NOMO-1 treated with dmso at 0.1 percent for 144 hours (cell line): ENCODE results near the gene EI24.
"Not testable (repeated sequence)": the region's sequence is repeated elsewhere in the genome, so short reads cannot be mapped to it uniquely, and the experiment has no call there.

ENCODE experiments used
- DNase-seq: peaks from one replicate; lab custom pipeline; 2025; ENCODE audit not compliant: unreplicated experiment; lab: John Stamatoyannopoulos, UW

Gene EI24

DNA sequence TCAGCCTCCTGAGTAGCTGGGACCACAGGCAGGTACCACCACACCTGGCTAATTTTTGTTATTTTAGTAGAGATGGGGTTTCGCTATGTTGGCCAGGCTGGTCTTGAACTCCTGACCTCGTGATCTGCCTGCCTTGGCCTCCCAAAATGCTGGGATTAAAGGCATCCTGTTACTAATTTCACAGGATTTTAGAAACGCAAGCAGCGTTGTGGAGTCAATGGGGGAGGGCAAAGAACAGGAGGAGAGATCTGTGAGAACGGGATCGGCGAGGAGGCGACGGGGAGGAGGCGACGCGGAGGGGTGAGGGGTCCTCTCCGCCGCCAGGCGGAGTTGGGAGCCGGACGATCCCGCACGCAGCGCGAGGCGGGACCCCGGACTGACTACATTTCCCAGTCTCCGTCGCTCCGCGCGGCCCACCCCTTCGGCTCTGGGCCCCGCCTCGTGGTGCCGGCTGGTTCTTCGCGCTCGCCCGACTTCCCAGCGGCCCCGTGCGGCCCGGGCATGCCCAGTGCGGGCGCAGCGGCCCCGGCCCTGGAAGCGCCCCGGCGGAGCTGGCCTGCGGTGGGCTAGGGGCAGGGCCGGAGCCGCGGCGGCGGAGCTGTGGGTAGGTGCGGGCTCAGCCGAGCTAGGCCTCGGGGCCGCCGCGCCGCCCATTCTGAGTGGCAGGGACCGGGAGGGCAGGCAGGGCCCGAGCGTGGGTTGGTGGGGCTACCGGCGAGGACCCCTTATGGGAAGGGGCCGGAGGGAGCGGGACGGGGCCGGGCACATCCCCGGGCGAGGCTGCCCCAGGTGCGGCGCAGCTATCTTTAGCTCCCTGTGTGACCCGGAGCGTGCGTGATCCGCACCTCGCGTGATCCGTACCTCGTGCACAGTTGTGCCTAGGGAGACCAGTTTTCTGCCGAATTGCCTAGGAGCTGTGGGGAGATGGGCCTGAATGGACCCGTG, at the start of gene EI24:
TSS of gene EI24 (plus strand) at position 508 of the 945 bp plus-strand sequence. CDS start 3,051 bp downstream, outside the sequence.
- peak; percentile 80 for DNase-seq

DNA sequence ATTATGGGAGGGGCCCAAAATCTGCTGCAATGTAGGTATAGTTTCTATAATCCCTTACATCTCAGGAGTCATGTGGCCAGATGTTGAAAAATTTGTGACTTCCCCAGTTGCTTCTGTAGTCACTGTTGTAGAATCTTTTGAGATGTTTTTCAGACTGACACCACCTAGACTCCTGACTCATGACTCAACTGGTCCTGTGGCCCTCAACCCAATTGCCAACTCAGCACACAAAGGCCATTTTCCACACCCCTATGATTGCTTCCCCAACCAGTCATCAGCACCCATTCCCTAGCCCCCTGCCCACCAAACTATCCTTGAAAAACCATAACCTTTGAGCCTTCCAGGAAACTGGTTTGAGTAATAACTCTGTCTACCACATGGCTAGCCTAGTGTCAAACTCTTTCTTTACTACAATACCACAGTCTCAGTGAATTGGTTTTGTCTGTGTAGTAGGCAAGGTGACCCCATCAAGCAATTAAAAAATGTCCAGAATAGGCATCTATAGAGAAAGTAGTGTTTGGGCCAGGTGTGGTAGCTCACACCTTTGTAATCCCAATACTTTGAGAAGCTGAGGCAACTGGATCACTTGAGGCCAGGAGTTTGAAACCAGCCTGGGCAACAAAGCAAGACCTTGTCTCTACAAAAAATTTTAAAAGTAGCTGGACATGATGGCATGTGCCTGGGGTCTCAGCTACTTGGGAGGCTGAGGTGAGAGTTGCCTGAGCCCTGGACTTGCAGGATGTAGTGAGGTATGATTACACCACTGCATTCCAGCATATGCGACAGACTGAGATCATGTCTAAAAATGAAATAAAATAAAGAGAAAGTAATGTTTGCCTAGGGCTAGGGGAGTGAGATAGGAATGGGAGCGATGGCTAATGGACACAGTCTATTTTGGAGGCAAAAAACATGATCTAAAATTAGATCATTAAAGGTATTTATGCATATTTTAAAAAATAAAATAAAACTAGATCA, 49.1 kb upstream of the EI24 start:
- no peak for DNase-seq

DNA sequence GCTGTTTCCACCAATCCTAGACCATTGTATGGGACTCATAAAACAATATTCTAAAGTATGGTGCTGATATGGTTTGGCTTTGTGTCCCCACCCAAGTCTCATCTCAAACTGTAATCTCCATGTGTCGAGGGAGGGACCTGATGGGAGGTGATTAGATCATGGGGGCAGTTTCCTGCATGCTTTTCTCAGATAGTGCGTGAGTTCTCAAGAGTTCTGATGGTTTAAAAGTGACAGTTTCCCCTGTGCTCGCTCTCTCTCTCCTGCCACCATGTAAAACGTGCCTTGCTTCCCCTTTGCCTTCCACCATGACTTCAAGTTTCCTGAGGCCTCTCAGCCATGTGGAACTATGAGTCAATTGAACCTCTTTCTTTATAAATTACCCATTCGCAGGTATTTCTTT, 44.0 kb upstream of the EI24 start:
- no peak for DNase-seq

DNA sequence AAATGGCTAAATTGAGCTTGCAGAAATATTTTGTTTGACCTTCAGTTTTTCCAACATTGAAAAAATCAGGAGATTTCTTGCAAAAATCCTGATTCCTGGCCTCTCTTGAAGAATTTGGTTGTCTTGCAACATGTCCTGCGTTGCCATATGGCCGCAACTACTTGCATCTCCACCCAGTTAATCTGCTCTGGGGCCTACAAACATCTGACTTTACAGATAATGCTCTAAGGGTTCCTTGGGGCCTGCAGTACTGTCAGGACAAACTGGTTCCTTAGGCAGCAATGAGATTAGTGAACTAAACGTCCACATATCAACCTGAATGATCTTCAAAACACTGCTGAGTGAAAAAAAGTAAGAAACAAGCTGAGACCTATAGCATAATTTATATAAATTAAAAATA, 36.6 kb upstream of the EI24 start:
- no peak for DNase-seq

DNA sequence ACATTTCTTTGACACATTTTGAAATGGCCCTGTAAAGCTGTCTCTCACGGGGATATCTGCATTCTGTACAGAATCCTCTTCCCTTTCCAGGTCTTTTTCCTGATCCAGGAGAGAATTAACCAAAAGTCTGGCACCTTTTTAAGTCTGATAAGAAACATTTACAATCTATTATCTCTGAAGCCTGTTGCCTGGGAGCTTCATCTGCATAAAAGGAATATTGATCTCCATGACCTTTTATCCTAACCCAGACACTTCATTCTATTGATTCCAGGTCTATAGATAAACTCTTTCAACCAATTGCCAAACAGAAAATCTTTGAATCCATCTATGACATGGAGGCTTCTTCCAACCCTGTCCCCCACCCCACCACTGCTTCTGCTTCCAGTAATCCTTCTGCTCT, 33.7 kb upstream of the EI24 start:
- no peak for DNase-seq

DNA sequence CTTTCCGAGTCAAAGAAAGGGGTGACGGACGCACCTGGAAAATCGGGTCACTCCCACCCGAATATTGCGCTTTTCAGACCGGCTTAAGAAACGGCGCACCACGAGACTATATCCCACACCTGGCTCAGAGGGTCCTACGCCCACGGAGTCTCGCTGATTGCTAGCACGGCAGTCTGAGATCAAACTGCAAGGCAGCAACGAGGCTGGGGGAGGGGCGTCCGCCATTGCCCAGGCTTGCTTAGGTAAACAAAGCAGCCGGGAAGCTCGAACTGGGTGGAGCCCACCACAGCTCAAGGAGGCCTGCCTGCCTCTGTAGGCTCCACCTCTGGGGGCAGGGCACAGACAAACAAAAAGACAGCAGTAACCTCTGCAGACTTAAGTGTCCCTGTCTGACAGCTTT, 32.4 kb upstream of the EI24 start:
- not testable (repeated sequence) for DNase-seq

DNA sequence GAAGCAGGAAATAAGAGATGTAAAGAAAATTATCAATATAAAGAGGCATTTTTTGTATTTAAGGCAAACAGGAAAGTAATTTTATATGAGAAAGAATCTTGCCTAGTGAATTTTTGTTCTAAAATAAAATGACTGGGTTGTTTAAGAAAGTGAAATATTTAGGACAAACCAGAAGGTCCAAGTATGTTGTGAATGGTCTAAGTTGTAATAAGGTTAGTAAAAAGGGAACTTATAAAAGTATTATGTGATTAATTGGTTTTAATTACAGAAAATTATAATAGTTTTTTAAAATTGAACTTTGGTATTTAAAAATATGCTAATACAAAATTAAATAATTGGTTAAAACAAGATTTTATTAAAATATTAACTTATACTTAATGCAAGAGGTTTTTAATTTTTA, 26.6 kb upstream of the EI24 start:
- no peak for DNase-seq

DNA sequence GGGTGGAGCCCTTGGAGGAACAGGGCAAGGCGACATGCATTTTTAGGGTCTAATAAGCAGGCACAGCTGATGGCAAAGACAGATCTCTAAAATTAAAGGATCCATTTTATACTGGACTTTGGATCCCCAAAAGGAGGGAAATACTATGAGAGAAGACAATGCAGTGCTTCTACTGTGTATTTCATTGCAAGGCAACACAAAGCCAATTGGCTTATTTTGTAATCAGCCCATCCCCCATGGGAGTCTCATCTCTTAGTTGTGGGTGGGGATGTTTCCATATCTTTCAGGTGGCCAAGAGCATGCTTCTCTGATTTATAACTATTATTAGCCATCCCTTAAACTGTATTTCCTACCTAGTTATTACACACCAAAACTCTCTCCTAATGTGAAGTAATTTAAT, 18.5 kb upstream of the EI24 start:
- no peak for DNase-seq

DNA sequence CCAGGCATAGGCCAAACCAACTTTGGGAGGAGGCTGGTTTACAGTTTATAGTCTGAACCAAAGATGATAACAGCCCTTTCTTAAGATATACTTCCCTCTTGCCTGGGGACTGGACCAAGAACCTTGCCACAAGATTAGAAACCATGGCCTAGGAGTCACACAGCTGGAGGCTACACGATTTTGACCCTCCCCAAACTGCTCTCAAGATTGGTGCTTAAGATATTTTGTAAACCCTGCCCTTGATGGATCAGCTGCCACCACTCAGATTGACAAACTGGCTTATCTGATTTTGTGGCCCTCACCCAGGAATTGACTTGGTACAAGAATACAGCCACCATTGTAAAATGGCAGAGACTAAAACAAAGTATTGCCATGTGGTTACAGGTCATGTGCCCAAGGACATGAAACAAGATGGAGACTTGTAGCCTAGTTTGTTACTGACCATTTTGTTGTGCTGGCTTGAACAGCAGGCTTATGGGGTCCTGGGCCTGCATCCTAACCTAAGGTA, 17.4 kb upstream of the EI24 start:
- no peak for DNase-seq

DNA sequence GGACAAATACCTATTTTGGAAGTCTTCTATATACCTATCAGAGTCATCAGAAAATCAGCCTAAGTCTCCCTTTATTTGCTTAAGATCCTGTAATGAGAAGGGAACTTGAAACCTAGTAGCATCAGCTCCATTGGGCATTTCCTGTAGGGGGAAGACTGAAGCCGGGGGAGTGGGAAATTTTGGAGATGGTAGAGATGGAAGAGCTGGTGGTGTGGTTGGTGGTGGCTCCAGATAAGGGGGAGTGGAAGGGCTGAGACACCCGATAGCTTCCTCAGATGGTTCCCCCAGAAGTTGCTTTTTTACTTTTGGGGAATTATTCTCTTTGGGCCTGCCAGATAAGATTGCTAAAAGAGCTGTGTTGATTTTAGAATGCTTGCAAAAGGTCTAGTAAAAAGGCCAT, 16.4 kb upstream of the EI24 start:
- no peak for DNase-seq

DNA sequence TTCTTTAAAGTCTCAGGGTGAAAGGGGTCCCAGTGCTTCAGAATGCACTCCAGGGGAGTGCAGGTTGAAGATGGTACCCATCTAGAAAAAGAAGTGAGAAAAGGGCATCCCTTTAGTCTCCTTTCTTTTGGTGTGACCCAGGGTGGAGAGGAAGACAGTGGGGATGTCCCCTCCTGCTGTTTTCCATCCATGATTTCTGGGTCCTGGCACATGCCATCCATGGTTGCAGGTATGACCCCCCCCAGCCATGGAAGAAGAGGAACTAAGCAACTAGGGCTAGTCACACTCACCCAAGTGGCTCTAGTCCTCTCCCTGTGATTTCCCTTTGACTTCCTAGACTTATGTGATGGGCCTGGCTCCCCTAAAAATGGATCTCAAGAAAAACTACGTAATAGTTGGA, 15.9 kb upstream of the EI24 start:
- DNase-seq: no peak

DNA sequence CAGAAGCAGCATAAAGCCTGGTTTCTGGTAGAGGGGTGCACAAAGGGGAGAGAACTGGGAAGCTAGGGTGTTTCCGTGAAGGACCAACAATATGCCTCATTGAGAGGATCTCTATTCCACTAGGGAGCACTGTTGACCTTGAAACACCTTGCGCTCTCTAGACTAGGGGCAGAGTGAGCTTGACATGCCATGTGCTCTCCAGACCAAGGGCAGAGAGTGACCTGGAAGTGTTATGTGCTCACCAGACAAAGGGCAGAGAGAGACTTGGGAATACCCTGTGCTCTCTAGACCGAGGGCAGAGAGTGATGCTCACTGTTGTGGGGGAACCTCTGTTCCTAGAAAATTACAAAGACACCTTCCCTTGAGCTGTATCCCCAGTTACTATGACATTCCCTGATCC, 15.2 kb upstream of the EI24 start:
- DNase-seq: no peak

DNA sequence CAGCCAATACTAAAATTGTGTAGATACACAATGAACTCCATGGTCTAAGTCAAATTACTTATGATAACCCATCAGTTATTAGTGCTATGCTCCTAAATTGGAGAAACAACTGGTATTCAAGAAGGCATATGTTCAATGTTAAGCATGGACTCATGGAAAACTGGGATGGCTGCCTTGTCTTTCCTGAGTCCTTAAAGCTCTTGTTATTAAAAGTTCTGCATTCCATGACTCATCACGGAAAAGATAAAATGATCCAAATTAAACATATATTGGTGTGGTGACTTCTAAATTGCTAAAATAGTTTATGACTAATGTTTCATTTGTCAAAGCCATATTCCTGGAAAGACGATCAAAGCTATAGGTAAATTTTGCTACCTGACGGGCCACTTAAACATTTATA, 9.4 kb upstream of the EI24 start:
- DNase-seq: no peak

DNA sequence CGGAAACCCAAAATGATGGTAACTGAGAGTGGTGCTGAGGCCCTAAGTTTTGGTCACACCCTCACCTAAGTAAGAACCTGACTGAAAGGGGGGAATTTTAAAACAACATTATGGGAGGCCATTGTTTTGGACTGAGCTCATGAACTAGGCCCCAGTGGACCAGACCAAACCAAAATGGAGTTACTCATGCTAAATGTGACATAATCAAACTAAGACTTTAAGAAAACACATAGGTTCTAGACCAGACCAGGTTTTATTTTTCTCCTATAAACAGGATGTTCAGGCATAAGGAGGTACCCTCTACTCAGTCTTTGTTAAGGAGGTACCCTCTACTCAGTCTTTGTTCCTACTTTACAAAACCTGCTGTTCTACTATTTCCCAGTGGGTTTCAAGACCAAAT, 7.4 kb upstream of the EI24 start:
- DNase-seq: no peak

DNA sequence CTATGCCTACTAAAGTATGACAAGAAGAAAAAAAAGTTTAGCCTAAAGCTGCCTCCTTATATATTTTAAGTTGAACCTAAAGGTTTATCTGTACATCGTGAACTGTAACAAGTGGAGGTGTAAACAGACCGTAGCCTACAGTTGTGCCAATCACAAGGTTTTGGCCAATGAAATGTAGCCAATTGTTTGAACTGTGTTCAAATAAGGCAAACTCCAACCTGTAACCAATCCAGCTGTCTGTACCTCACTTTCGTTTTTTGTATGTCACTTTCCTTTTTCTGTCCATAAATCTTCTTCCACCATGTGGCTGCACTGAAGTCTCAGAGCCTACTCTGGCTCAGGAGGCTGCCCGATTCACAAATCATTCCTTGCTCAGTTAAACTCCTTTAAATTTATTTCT, 6.8 kb upstream of the EI24 start:
- no peak for DNase-seq

DNA sequence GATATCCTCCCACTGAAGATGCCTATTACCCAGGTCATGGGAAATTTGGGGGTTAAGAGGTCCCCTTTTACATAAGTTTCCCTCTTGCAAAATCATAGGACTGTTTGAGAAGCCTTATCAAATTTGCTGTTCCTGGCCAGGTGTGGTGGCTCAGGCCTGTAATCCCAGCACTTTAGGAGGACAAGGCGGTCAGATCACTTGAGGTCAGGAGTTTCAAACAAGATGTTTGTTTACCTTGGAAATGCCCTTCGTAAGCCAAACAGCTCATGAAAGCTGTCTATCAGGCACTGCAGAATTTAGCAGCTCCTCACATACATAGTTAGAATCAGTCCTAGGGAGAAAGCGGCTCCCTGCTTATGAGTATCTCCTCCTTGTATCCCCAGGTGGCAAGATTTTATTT, 4.9 kb upstream of the EI24 start:
- DNase-seq: no peak

DNA sequence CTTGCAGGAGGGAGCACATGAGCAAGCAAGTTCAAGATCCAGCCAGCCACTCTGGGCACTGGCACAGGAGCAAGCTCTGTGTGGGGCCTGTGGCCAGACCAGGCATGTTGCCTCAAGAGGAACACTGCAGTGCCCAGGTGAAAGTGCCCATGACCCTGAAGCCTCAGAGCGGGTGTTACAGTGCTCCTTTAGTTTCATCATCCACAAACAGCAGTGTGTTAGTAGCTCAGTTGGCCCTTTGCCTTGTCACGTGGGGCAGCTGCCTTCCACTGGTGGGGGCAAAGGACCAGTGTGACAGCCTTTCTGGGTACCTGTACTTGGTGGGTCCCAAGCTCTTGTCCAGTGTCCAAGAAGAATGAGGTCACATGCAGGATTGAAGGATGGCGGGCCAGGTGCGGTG, 3.0 kb upstream of the EI24 start:
- no peak for DNase-seq

DNA sequence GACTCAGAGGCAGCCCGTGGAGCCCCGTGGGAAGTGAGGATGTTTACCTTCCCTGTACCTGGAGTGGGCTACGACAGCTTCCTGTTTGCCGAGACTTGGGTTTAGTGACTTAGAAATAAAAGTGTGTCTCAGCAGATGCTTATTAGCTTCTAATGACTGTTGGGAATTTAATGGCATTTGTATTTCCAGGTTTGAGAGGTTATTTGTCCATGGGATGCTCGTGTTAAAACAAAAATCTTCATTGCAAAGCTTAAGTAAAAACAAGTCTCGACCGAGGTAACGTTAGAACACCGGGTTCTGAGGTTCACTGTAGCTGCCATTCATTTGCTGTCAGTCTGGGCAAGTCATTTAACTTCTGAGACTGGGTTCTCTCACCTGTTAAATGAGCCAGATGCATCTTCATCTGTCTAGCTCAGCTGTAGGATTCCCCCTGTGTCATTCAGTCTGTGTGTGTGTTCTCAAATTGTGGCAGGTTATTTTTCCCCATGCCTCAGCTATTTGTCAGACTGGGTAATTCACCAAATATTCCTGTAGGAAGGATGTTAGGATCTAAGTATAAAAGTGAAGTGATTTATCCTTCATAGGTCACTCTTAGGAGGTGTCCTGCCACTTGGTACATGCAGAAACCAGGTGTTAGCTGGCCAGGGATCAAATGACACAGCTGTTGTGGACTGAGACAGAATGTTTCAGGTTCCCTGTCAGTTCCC, 791 bp downstream of the EI24 start:
- DNase-seq: no peak

DNA sequence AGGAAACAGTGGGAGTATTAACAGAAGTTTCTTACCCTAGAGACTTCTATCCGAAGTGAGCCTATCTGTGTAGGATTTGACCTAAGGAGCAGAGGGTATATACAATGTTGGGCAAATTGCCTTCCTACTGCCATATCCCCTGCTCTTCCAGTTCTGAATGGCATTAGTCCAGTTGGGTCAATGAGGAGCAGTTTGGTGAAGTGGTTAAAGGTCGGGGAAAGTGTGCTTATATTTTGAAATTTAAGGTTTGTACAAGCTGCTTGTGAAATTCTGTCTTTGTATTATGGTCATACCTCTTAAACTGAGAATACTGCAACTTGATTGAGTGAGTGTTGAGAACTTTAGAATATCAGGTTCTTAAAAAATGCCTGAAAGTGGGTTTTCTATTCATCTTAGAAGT, 1.7 kb downstream of the EI24 start:
- no peak for DNase-seq

DNA sequence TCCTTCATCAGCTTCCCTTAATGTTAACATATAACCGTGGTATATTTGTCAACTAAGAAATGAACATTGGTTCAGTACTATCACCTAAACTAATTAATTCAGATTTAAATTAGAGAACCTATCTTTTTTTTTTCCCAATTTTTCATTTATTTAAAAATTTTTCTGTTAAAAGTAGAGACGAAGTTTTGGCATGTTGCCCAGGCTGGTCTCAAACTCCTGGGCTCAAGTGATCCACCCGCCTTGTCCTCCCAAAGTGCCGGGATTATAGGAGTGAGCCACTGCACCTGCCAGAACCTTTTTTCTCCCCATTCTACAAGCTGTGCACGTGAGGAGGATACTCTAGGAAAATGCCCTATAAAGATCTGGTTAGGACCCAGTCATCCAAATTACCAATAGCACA, 3.6 kb downstream of the EI24 start:
- no peak for DNase-seq

DNA sequence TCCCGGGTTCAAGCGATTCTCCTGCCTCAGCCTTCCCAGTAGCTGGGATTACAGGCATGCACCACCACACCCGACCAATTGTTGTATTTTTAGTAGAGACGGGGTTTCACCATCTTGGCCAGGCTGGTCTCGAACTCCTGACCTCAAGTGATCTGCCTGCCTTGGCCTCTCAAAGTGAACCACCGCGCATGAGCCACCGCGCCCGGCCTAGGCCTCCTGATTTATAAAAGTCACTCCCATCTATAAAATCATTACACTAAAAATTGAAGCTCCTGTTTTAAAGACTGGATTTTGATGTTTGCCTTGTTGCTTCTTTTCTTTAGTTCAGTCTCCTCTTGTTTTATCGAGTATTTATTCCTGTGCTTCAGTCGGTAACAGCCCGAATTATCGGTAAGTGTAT, 7.9 kb downstream of the EI24 start:
- DNase-seq: not testable (repeated sequence)
